Neural crest cell (in vitro differentiated cells): ENCODE measurements around the gene ALK. TPM values are rescaled to one million over a fixed set of nuclear protein-coding genes. Genes with fewer than 3 reads are reported as not detected.

Source experiments
- DNase-seq: peaks from one replicate; pipeline ENCODE4 v3.0.0; 2021; ENCODE audit warnings: low read depth, mixed read lengths, low spot score
- H3K27ac Mint-ChIP-seq: one replicate; pipeline ENCODE4 v1.8.0; 2021; ENCODE audit warnings: mild to moderate bottlenecking, mixed read lengths; ENCODE audit not compliant: unreplicated experiment
- H3K27me3 Mint-ChIP-seq: 2 replicates; pipeline ENCODE4 v1.8.0; 2021; ENCODE audit warnings: low read depth, mild to moderate bottlenecking, mixed read lengths
- H3K36me3 Mint-ChIP-seq: 2 replicates; pipeline ENCODE4 v1.8.0; 2021; ENCODE audit warnings: low read depth, mild to moderate bottlenecking, mixed read lengths
- H3K4me1 Mint-ChIP-seq: 2 replicates; pipeline ENCODE4 v1.8.0; 2021; ENCODE audit warnings: mixed read lengths
- H3K4me3 Mint-ChIP-seq: one replicate; pipeline ENCODE4 v1.8.0; 2021; ENCODE audit warnings: mild to moderate bottlenecking, mixed read lengths
- H3K9me3 Mint-ChIP-seq: 2 replicates; pipeline ENCODE4 v1.8.0; 2021; ENCODE audit warnings: mixed read lengths
- CTCF ChIP-seq: fragments of 200-600 bp; sonication (generic); conservative IDR thresholded peaks from 2 replicates; pipeline ENCODE4 v1.5.0; 2021; ENCODE audit warnings: antibody characterized with exemption, mild to moderate bottlenecking
- long read RNA-seq: library from polyadenylated mRNA; unstranded; transcript quantifications from one replicate; pipeline ENCODE4 v2.0.0, GENCODE V29; 2020
- total RNA-seq: library from RNA; stranded (reverse); gene quantifications from 2 replicates; pipeline ENCODE4 v1.2.1, GENCODE V29; 2021

ALK gene
- 2.0 and 2.1 TPM in 2 replicates for total RNA-seq
- long read RNA-seq, partial matches to known transcripts: 1 of 2 reads
- long read RNA-seq, other reads (novel, unspliced or antisense): 1 of 2 reads

- Mint-ChIP-seq H3K27ac (no peak within 1 kb of the TSS), H3K27me3 (peaks cover 72% of the 10 kb centered on the region), H3K36me3 (no peaks in the 10 kb centered on the region), H3K9me3 (no peaks in the 10 kb centered on the region), H3K4me1 (peaks cover 31% of the 10 kb centered on the region), H3K4me3 (peak within 1 kb of the TSS; percentile 87)
- no peak for TF ChIP-seq CTCF
- DNase-seq: peak; percentile 80
These were observed at the start of gene ALK for GRCh38 chr2:29921560-29921915. Gene ALK (minus strand): TSS chr2:29921586. CDS start chr2:29920659, 927 bp downstream.

- H3K27me3 Mint-ChIP-seq: peaks cover 8% of the 10 kb centered on the region
- H3K4me3 Mint-ChIP-seq: no peak overlapping the region
- no peak for DNase-seq
- TF ChIP-seq CTCF: no peak
- no peaks in the 10 kb centered on the region for H3K9me3 Mint-ChIP-seq
- H3K27ac Mint-ChIP-seq: no peak overlapping the region
- H3K4me1 Mint-ChIP-seq: no peaks in the 10 kb centered on the region
- no peaks in the 10 kb centered on the region for H3K36me3 Mint-ChIP-seq
These were observed 44.9 kb upstream of the ALK start for GRCh38 chr2:29966266-29966665.

- no peak for TF ChIP-seq CTCF
- DNase-seq: no peak
- H3K27ac Mint-ChIP-seq: no peak overlapping the region
- H3K36me3 Mint-ChIP-seq: no peaks in the 10 kb centered on the region
- no peaks in the 10 kb centered on the region for H3K4me1 Mint-ChIP-seq
- H3K9me3 Mint-ChIP-seq: no peaks in the 10 kb centered on the region
- no peak overlapping the region for H3K4me3 Mint-ChIP-seq
- peaks cover 9% of the 10 kb centered on the region for H3K27me3 Mint-ChIP-seq
These were observed 42.7 kb upstream of the ALK start for GRCh38 chr2:29963972-29964570.

- no peak overlapping the region for H3K27ac Mint-ChIP-seq
- H3K9me3 Mint-ChIP-seq: no peaks in the 10 kb centered on the region
- H3K36me3 Mint-ChIP-seq: no peaks in the 10 kb centered on the region
- H3K27me3 Mint-ChIP-seq: peaks cover 9% of the 10 kb centered on the region
- no peaks in the 10 kb centered on the region for H3K4me1 Mint-ChIP-seq
- DNase-seq: no peak
- no peak overlapping the region for H3K4me3 Mint-ChIP-seq
- no peak for TF ChIP-seq CTCF
These were observed 41.5 kb upstream of the ALK start for GRCh38 chr2:29962922-29963321.

GRCh38 chr2:29954316-29954715 lies 32.9 kb upstream of the ALK start:
- H3K36me3 Mint-ChIP-seq: no peaks in the 10 kb centered on the region
- no peak for TF ChIP-seq CTCF
- peaks cover 14% of the 10 kb centered on the region for H3K4me1 Mint-ChIP-seq
- no peaks in the 10 kb centered on the region for H3K27me3 Mint-ChIP-seq
- H3K27ac Mint-ChIP-seq: peak overlapping the region; percentile 28
- H3K9me3 Mint-ChIP-seq: no peaks in the 10 kb centered on the region
- DNase-seq: no peak
- no peak overlapping the region for H3K4me3 Mint-ChIP-seq
